ENCODE data around the gene IL17C. TPM values are rescaled to one million over a fixed set of nuclear protein-coding genes. Genes with fewer than 3 reads are reported as not detected.

The IL17C gene
- total RNA-seq, 1 experiment from 2014 or later: 1.9 TPM

DNA sequence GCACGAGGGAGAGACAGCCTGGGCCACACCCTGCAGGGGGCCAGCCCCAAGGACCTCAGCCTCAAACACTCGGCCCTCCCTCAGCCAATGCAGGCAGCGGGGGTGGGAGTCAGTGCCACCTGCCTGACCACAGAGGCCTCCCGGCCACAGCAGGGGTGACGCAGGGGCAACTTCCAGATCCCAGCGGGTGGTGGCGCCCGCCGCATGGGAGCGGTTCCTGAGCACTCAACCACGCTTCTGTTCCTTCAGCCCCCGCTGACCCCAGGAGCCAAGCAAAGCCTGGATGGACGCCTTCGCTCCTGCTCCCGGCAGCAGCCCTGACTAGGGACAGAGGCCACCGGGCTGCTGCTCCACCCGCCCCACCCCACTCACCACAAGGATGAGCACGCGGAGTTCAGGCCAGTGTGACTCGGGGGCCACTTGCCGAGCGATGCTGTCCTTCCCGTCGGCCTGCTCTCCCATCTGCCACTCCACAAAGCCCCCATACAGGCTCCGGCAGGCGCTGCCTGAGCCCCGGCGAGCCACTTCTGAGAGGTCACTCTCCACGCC lies 17.4 kb downstream of the IL17C start:
- TF ChIP-seq ELF4 (CRISPR knock-in tag; IDR thresholded peaks at IDR 0.05; ENCODE audit: low read depth) (no peak), AR (CRISPR knock-in tag; IDR thresholded peaks at IDR 0.05) (no peak), ZNF532 (CRISPR knock-in tag; IDR thresholded peaks at IDR 0.05; ENCODE audit: borderline replicate concordance) (no peak), NR1H2 (CRISPR knock-in tag; IDR thresholded peaks at IDR 0.05) (no peak), ESRRA (CRISPR knock-in tag; IDR thresholded peaks at IDR 0.05; ENCODE audit: borderline replicate concordance) (no peak), E2F1 (CRISPR knock-in tag; IDR thresholded peaks at IDR 0.05) (no peak), IRF1 (CRISPR knock-in tag; IDR thresholded peaks at IDR 0.05) (no peak), FOXP1 (CRISPR knock-in tag; IDR thresholded peaks at IDR 0.05; ENCODE audit: borderline replicate concordance) (no peak), CDX4 (CRISPR knock-in tag; IDR thresholded peaks at IDR 0.05; ENCODE audit: borderline replicate concordance) (no peak)
- TF ChIP-seq, protein P1, sequence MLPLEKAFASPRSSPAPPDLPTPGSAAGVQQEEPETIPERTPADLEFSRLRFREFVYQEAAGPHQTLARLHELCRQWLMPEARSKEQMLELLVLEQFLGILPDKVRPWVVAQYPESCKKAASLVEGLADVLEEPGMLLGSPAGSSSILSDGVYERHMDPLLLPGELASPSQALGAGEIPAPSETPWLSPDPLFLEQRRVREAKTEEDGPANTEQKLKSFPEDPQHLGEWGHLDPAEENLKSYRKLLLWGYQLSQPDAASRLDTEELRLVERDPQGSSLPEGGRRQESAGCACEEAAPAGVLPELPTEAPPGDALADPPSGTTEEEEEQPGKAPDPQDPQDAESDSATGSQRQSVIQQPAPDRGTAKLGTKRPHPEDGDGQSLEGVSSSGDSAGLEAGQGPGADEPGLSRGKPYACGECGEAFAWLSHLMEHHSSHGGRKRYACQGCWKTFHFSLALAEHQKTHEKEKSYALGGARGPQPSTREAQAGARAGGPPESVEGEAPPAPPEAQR (CRISPR knock-in tag; IDR thresholded peaks at IDR 0.05): no peak
- TF ChIP-seq, protein P2, sequence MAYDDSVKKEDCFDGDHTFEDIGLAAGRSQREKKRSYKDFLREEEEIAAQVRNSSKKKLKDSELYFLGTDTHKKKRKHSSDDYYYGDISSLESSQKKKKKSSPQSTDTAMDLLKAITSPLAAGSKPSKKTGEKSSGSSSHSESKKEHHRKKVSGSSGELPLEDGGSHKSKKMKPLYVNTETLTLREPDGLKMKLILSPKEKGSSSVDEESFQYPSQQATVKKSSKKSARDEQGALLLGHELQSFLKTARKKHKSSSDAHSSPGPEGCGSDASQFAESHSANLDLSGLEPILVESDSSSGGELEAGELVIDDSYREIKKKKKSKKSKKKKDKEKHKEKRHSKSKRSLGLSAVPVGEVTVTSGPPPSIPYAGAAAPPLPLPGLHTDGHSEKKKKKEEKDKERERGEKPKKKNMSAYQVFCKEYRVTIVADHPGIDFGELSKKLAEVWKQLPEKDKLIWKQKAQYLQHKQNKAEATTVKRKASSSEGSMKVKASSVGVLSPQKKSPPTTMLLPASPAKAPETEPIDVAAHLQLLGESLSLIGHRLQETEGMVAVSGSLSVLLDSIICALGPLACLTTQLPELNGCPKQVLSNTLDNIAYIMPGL (CRISPR knock-in tag; IDR thresholded peaks at IDR 0.05): no peak
- ChIA-PET CTCF (interaction anchor here (0.9 to 1.6 kb wide), 3 partner anchors 17 to 26 kb away, joined by 3 to 6 read pairs (median 3); no protein-coding TSS in a partner anchor), POLR2A (no interaction called here)
- Mint-ChIP-seq H3K9me3 (no peaks in the 10 kb centered on the region), H3K27ac (no peak overlapping the region), H3K4me1 (peaks cover 8% of the 10 kb centered on the region), H3K36me3 (peaks cover 11% of the 10 kb centered on the region; the same call in 1 of the 2 replicates), H3K4me3 (no peak overlapping the region), H3K27me3 (ENCODE audit: low read depth) (no peaks in the 10 kb centered on the region)
- DNase-seq (ENCODE audit: low spot score) (no peak), ATAC-seq (no peak)
